Measurements from ENCODE around the gene SART3. TPM values are rescaled to one million over a fixed set of nuclear protein-coding genes. Genes with fewer than 3 reads are reported as not detected.
"Not testable (repeated sequence)": the region's sequence is repeated elsewhere in the genome, so short reads cannot be mapped to it uniquely, and the experiment has no call there.

SART3 gene
- total RNA-seq, 2 experiments from 2014 or later: 63.0 to 72.6 TPM

DNA sequence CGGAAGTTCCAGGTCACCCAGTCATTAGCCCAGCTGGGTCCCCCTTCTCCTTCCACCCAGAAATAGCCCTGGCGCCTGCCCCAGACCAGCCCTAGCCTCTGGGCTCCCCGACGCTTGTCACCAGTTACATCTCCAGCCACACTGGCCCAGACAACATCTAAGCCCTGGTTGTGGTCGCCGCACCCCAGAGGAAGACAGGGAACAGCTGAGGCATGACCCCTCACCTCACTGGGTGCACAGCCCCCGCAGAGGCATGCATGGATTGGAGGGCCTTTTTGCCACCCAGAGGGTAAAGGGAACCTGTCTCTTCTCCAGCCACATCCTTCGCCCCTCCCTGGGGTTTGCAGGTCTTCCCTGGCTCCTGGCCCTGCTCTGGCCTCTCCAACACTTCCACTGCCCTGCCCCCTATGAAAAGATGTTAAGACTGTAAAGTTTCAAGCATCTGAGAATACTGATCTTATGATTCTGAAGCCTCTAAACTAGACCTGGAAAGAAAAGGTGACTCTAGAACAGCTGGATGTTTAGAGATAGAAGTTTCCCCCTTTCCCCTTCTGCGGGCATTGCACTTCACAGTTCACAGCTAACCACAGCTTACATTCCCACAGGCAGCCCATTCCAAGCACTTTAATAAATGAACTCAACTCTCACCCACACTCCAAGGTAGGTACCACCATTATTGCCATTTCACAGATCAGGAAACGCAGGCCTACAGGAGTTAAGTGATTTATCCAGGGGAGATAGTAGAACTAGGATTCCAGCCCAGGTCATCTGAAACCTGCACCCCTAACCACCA, 22.2 kb upstream of the SART3 start:
- ChIA-PET CTCF (interaction anchor here (1.4 kb wide), 1 partner anchor 34 kb away, joined by 3 read pairs; no protein-coding TSS in a partner anchor), POLR2A (no interaction called here)
- peaks cover 5% of the 10 kb centered on the region for H3K9me3 Mint-ChIP-seq
- peaks cover 2% of the 10 kb centered on the region for H3K36me3 Mint-ChIP-seq (ENCODE audit: low read depth)
- peaks cover 5% of the 10 kb centered on the region for H3K27me3 Mint-ChIP-seq
- no peak overlapping the region for H3K4me3 Mint-ChIP-seq
- DNase-seq: no peak
- no peak overlapping the region for H3K27ac Mint-ChIP-seq
- no peaks in the 10 kb centered on the region for H3K4me1 Mint-ChIP-seq

DNA sequence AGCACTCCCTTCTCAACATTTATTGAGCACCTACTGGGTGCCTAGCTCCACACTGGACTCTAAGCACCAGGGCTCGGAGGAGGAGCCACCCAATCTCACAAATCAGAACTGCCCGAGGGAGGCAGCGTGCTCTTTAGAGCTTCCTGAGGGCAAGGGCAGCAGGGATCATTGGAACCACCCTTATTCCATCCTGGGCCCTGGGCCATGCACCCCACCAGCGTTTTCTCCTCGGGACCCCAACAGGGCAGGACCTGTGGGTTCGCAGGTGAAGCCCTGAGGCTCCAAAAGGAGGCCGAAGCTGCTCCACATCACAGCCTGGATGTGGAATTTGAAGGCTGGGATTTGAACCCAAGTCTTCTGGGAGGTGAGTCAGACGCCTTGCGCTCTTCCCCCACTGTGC, 21.5 kb upstream of the SART3 start:
- no peak for DNase-seq
- H3K36me3 Mint-ChIP-seq (ENCODE audit: low read depth): peaks cover 2% of the 10 kb centered on the region
- H3K27ac Mint-ChIP-seq: no peak overlapping the region
- peaks cover 7% of the 10 kb centered on the region for H3K9me3 Mint-ChIP-seq
- ChIA-PET POLR2A (no interaction called here), CTCF (interaction anchor here (0.6 to 1.4 kb wide), 2 partner anchors 35 to 44 kb away, joined by 3 read pairs; no protein-coding TSS in a partner anchor)
- no peak overlapping the region for H3K4me3 Mint-ChIP-seq
- H3K4me1 Mint-ChIP-seq: peaks cover 2% of the 10 kb centered on the region
- peaks cover 7% of the 10 kb centered on the region for H3K27me3 Mint-ChIP-seq

DNA sequence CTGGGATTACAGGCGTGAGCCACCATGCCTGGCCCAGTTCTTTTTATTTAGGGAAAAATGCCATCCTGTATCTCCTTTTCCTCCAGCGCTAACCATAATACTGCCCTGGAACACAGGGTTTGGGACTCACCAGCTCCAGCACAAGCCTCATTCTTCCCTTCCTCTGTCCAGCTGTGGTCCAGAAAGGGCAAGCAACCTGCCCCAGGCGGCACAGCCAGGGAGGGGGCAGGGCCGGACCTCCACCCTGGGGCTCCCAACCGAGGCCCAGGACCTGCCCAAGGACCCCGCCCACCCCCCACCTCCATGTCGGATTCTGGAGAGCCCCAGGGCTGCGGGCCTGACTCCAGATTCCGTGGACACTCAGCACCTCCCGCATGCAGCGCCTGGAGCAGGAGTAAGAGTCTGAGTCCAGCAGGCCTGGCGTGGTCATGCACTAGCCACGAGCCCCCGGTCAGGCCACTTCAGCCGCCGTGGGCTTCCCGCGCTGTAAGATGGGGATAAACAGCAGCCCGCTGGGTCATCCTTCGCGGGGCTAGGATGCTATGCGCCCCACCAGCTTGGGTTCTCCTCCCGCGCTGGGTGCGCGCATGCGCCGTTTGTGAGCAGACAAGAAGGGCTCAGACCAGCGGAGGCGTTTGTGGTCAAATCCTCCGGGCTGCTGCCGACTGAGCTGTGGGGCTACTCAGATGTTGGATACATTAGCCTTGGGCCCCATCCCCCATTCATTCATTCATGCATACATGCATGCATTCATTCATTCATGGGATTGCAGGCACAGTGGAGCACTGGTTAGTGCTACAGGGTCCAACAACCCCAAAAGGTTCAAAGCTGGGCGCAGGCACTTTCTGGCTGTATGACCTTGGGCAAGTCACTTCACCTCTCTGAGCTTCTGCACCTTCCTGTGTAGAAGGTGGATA, 20.6 kb upstream of the SART3 start:
- peaks cover 6% of the 10 kb centered on the region for H3K4me1 Mint-ChIP-seq
- no peak for DNase-seq
- CTCF ChIA-PET: interaction anchor here (0.6 kb wide), 1 partner anchor 45 kb away, joined by 3 read pairs; no protein-coding TSS in a partner anchor

DNA sequence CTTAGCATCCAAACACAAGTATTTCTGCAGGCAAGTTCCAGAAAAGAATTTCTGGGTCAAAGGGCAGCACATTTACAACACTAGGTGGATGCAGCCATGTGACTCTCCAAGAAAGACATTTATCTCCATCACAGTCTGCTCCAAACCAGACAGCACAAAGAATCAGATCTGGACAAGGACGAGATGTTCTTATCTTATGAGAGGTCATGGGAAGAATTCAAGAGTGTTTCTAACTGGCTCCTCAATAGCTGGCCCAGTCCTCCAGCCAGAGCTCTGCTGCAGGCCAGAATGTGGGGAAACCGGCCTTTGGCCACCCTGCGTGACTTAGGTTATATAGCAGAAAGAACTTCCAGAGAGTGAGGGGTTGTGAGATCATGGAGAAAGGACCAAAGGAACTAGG, 19.6 kb upstream of the SART3 start:
- no peak overlapping the region for H3K27ac Mint-ChIP-seq
- POLR2A ChIA-PET: no interaction called here

More for the DNA sequence above, 20.6 kb upstream of the SART3 start:
- H3K4me3 Mint-ChIP-seq: no peak overlapping the region
- H3K27me3 Mint-ChIP-seq: peaks cover 10% of the 10 kb centered on the region
- no peak overlapping the region for H3K27ac Mint-ChIP-seq
- POLR2A ChIA-PET: no interaction called here
- peaks cover 2% of the 10 kb centered on the region for H3K36me3 Mint-ChIP-seq (ENCODE audit: low read depth)
- peaks cover 8% of the 10 kb centered on the region for H3K9me3 Mint-ChIP-seq

DNA sequence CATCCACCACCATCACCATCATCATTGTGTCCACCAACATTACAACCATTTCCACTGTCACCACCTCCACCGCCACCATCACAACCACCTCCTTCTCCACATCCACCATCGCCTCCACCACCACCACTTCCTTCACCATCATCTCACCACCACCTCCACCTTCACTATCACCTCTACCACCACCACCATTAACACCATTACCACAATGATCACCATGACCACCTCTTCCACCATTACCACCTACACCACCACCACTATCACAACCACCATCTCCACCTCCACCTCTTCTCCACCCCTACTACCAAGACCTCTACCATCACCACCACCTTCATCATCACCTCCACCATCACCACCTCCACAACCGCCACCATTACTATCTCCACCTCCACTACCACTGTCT, 17.8 kb upstream of the SART3 start:
- ChIA-PET CTCF (interaction anchor here (2.5 to 3.8 kb wide), 2 partner anchors 13 to 39 kb away, joined by 12 to 14 read pairs; no protein-coding TSS in a partner anchor), POLR2A (no interaction called here)
- Mint-ChIP-seq H3K36me3 (ENCODE audit: low read depth) (peaks cover 5% of the 10 kb centered on the region), H3K27ac (no peak overlapping the region), H3K4me3 (no peak overlapping the region), H3K27me3 (peaks cover 9% of the 10 kb centered on the region), H3K4me1 (peaks cover 31% of the 10 kb centered on the region), H3K9me3 (peaks cover 11% of the 10 kb centered on the region)
- DNase-seq: no peak

More for the DNA sequence above, 19.6 kb upstream of the SART3 start:
- no peak for DNase-seq
- peaks cover 2% of the 10 kb centered on the region for H3K36me3 Mint-ChIP-seq (ENCODE audit: low read depth)
- CTCF ChIA-PET: interaction anchor here (1.1 kb wide), 1 partner anchor 9 kb away, joined by 3 read pairs; no protein-coding TSS in a partner anchor
- peaks cover 16% of the 10 kb centered on the region for H3K4me1 Mint-ChIP-seq
- H3K9me3 Mint-ChIP-seq: peaks cover 8% of the 10 kb centered on the region
- H3K4me3 Mint-ChIP-seq: no peak overlapping the region
- H3K27me3 Mint-ChIP-seq: peaks cover 10% of the 10 kb centered on the region

DNA sequence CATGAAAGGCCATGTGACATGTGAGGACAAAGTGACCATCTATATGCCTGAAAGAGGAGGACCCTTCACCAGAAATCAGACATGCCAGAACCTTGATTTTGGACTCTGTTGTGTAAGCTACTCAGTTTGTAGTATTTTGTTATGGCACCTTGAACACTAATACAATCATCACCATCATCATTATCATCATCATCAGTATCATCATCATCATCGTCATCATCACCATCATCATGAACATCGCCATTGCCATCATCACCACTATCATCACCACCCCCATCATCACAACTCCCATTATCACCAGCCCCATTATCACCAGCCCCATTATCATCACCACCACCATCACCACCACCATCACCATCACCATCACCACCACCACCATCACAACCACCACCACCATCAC, 17.3 kb upstream of the SART3 start:
- DNase-seq: no peak
- Mint-ChIP-seq H3K36me3 (ENCODE audit: low read depth) (peaks cover 5% of the 10 kb centered on the region), H3K4me1 (peaks cover 36% of the 10 kb centered on the region), H3K4me3 (no peak overlapping the region), H3K9me3 (peaks cover 11% of the 10 kb centered on the region), H3K27me3 (peaks cover 9% of the 10 kb centered on the region), H3K27ac (no peak overlapping the region)
- POLR2A ChIA-PET: no interaction called here
- CTCF ChIA-PET: interaction anchor here (0.5 to 3.8 kb wide), 4 partner anchors 9 to 534 kb away, joined by 3 to 14 read pairs (median 8); no protein-coding TSS in a partner anchor

DNA sequence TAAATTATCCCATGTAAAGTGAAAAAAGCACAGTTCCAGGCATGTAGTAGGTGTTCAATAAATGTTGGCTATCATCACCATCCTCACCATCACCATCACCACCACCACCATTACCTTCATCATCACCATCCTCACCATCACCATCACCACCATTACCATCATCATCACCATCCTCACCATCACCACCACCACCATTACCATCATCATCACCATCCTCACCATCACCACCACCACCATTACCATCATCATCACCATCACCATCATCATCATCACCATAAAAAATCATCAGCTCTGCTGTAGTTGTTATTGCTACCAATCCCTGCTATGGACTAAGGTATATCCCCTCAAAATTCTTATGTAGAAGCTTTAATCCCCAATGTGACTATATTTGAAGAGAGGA, 16.5 kb upstream of the SART3 start:
- Mint-ChIP-seq H3K27ac (peak overlapping the region; percentile 36), H3K27me3 (peaks cover 9% of the 10 kb centered on the region), H3K4me3 (no peak overlapping the region), H3K4me1 (peaks cover 44% of the 10 kb centered on the region), H3K9me3 (peaks cover 11% of the 10 kb centered on the region), H3K36me3 (ENCODE audit: low read depth) (peaks cover 5% of the 10 kb centered on the region)
- ChIA-PET CTCF (interaction anchor here (0.5 to 3.8 kb wide), 6 partner anchors 9 to 535 kb away, joined by 3 to 14 read pairs (median 5); partner anchors contain the start of gene ALKBH2), POLR2A (no interaction called here)
- DNase-seq: no peak

DNA sequence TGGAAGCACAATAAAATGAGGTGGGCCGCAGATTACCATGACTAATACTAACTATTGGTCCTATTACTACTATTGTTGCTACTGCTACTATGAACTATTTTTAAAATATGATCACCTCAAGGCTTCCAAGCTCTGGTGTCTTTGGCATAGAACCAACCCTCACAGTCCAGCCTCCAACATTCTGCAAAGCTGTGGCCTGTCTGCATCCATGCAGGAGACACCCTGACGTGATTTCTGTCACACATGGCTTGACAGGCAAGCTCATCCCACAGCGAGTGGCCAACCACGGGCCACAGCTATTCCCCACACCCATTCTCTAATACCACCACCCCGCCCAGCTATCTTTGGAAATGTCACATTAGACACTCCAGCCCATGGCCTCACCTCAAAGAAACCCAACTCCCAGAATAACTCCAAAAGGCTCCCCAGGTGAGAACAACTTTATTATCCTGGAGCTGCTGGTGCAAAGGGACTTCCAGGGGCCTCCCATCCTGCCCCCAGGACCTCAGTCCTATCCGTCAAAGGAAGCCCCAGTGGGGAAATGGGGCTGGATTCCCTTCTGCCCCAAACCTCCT, 15.8 kb upstream of the SART3 start:
- H3K36me3 Mint-ChIP-seq (ENCODE audit: low read depth): peaks cover 5% of the 10 kb centered on the region
- H3K9me3 Mint-ChIP-seq: peaks cover 11% of the 10 kb centered on the region
- no peak overlapping the region for H3K27ac Mint-ChIP-seq
- peaks cover 49% of the 10 kb centered on the region for H3K4me1 Mint-ChIP-seq
- ChIA-PET POLR2A (no interaction called here), CTCF (interaction anchor here (1.4 to 3.8 kb wide), 4 partner anchors 11 to 516 kb away, joined by 5 to 14 read pairs (median 8); partner anchors contain the start of gene ALKBH2)
- H3K27me3 Mint-ChIP-seq: peaks cover 9% of the 10 kb centered on the region
- DNase-seq: no peak
- no peak overlapping the region for H3K4me3 Mint-ChIP-seq

DNA sequence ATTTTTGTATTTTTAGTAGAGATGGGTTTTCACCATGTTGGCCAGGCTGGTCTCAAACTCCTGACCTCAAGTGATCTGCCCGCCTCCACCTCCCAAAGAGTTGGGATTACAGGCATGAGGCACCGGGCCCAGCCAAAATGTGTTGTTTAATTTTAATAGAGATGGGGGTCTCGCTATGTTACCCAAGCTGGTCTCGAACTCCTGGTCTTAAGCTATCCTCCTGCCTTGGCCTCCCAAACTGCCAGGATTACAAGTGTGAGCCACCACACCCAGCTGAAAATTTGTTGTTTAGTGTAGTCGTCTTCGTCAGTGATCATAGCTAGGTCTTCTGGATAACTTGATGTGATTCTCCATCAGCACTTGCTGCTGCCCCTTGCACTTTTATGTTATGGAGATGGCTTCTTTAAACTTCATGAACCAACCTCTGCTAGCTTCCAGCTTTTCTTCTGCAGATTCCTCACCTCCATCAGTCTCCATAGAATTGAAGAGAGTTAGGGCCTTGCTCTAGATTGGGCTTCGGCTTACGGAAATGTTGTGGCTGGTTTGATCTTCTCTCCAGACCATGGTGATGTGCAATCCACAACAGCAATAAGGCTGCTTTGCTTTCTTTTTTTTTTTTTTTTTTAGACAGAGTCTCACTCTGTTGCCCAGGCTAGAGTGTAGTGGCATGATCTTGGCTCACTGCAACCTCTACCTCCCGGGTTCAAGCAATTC, 14.4 kb upstream of the SART3 start:
- peaks cover 11% of the 10 kb centered on the region for H3K9me3 Mint-ChIP-seq
- POLR2A ChIA-PET: interaction anchor here (0.9 kb wide), 1 partner anchor 53 kb away, joined by 3 read pairs; no protein-coding TSS in a partner anchor
- DNase-seq: peak; percentile 41
- H3K27ac Mint-ChIP-seq: peak overlapping the region; percentile 68
- CTCF ChIA-PET: interaction anchor here (0.9 to 3.8 kb wide), 3 partner anchors 10 to 518 kb away, joined by 3 to 12 read pairs (median 5); partner anchors contain the start of gene ALKBH2
- H3K27me3 Mint-ChIP-seq: peaks cover 9% of the 10 kb centered on the region
- H3K36me3 Mint-ChIP-seq (ENCODE audit: low read depth): peaks cover 11% of the 10 kb centered on the region
- peak overlapping the region; percentile 14 for H3K4me3 Mint-ChIP-seq
- H3K4me1 Mint-ChIP-seq: peaks cover 60% of the 10 kb centered on the region

DNA sequence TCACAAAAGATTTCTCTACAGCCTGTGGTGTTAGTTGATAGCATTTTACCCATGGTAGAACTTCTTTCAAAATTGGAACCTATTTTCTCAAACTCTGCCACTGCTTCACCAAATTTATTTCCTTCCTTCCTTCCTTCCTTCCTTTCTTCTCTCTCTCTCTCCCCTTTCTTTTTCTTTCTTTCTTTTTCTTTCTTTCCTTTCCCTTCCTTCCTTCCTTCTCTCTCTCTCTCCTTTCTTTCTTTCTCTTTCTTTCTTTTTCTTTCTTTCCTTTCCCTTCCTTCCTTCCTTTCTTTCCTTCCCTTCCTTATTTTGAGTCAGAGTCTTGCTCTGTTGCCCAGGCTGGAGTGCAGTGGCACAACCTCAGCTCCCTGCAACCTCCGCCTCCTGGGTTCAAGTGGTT, 13.3 kb upstream of the SART3 start:
- POLR2A ChIA-PET, H3K27me3 Mint-ChIP-seq, H3K27ac Mint-ChIP-seq, DNase-seq, H3K4me3 Mint-ChIP-seq: not testable (repeated sequence)
- Mint-ChIP-seq H3K36me3 (ENCODE audit: low read depth) (peaks cover 20% of the 10 kb centered on the region), H3K9me3 (peaks cover 11% of the 10 kb centered on the region), H3K4me1 (peaks cover 71% of the 10 kb centered on the region)
- CTCF ChIA-PET: interaction anchor here (0.6 to 1.5 kb wide), 4 partner anchors 13 to 1890 kb away, joined by 3 to 6 read pairs (median 4); partner anchors contain the start of gene SART3

DNA sequence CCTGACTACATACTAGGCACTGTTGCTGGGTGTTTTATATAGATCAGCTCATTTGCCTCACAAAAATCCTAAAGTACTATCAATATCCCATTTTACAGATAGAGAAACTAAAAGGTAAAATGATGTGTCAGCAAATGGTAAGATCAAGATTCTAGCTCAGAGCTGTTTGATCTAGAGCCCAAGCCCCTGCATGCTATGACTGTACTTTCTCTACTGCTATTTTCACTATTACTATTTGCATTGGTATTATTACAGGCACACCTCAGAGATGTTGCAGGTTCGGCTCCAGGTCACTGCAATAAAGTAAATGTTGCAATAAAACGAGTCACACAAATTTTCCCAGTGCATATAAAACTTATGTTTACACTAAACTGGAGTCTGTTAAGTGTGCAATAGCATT, 12.3 kb upstream of the SART3 start:
- H3K4me1 Mint-ChIP-seq: peaks cover 80% of the 10 kb centered on the region
- H3K27me3 Mint-ChIP-seq: peaks cover 9% of the 10 kb centered on the region
- H3K4me3 Mint-ChIP-seq: no peak overlapping the region
- peak; percentile 15 for DNase-seq
- ChIA-PET POLR2A (interaction anchor here (0.8 kb wide), 1 partner anchor 265 kb away, joined by 6 read pairs; no protein-coding TSS in a partner anchor), CTCF (interaction anchor here (0.6 to 1.5 kb wide), 7 partner anchors 11 to 1329 kb away, joined by 3 to 9 read pairs (median 4); partner anchors contain the start of gene SART3)
- peaks cover 6% of the 10 kb centered on the region for H3K9me3 Mint-ChIP-seq
- peaks cover 26% of the 10 kb centered on the region for H3K36me3 Mint-ChIP-seq (ENCODE audit: low read depth)
- H3K27ac Mint-ChIP-seq: no peak overlapping the region

Measured in activated CD4-positive, alpha-beta T cell treated with anti-CD3 and anti-CD28 coated beads, Interleukin-2, amount 10 ng/mL, durations not matched to agents 7 days and 5 days (primary cell).